GM19397 (cell line): ENCODE results near the gene CARD8.
"Not testable (repeated sequence)": the region's sequence is repeated elsewhere in the genome, so short reads cannot be mapped to it uniquely, and the experiment has no call there.

Experiments used
- ATAC-seq: cut with Tn5 transposase; IDR thresholded peaks from one replicate; pipeline ENCODE4 v1.9.1; 2021; ENCODE audit warnings: mild to moderate bottlenecking, moderate library complexity; ENCODE audit not compliant: unreplicated experiment

The CARD8 gene

GRCh38 chr19:48255376-48256303, at the start of gene CARD8:
Gene CARD8 (minus strand): TSS chr19:48255912. CDS start chr19:48241020, 14,892 bp downstream.
- ATAC-seq = peak; percentile 69

DNA sequence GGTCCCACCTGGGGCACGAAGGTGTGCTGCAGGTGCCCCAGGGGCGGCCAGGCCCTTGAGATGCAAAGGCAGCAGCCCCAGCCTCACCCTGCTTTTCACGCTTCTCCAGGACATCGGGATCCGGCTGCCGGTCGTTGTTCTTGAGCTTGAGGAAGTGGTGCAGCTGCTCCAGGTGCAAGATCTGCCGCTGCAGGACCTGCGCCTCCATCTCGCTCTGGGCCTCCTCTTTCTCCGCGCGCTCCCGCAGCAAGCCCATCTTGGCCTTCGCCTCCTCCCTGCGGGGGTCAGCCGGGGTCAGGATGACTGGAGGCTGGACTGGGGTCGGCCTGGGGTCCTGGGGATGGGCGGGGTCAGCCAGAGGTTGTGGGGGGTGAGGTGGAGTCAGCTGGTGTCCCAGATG, 48.2 kb upstream of the CARD8 start:
- no peak for ATAC-seq

- ATAC-seq = no peak
These were observed 47.7 kb upstream of the CARD8 start for GRCh38 chr19:48303367-48303766.

DNA sequence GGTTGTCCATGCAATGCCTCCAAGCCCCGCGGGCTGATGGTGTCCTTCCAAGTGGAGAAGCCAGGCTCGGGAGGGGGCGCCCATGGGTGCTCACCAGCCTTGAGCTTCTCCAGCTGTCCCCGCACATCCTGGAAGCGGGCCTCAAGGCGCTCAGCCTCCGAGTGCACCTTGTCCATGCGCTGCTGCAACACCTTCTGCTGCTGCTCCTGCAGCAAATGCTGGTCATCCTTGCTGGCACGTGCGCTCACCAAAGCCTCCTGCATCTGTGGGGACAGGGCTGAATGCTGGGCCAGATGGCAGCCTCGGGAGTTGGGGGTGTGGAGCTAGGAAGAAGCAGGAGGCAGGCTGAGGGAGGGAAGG, 46.9 kb upstream of the CARD8 start:
- ATAC-seq = no peak

GRCh38 chr19:48301886-48302599, 46.3 kb upstream of the CARD8 start:
- ATAC-seq = no peak

- ATAC-seq = no peak
These were observed 42.3 kb upstream of the CARD8 start for GRCh38 chr19:48297975-48298374.

DNA sequence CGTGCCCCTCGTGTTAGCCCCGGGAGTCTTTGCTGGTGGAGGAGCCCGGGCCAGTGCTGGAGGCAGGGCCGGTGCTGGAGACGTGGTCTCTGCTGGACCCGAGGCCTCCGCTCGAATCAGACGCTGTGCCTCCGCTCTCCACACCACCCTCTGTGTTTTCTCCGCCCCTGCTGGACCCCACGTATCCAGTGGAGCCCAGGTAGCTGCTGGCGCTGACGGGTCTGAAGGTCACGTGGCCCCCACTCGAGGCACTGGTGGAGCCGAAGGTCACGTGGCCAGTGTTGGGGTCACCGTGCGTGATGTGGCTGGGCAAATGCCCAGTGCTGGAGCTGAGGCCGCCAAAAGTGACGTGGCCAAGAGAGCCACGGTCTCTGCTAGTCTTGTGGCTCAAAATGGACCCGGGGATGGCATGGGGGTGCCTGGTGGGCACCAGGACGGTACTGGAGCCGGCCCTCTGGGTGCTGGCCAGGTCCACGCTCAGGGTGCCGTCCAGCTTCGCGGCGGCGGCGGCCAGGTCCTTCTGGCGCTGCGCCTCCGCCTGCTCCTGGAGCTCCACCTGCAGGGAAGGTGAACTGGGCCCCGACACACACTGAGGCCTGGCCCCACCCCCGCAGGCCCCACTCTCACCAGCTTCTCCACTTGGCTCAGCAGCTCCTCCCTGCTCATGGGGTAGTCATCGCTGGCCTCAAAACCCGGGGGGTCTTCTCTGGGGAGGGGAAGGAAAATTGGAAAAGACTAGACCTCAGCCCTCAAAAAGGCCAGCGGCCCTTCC, 41.4 kb upstream of the CARD8 start:
- ATAC-seq = no peak

- ATAC-seq = no peak
These were observed 39.7 kb upstream of the CARD8 start for GRCh38 chr19:48295458-48295857.

GRCh38 chr19:48292798-48293197, 37.1 kb upstream of the CARD8 start:
- no peak for ATAC-seq

GRCh38 chr19:48291489-48291815, 35.7 kb upstream of the CARD8 start:
- ATAC-seq = not testable (repeated sequence)

DNA sequence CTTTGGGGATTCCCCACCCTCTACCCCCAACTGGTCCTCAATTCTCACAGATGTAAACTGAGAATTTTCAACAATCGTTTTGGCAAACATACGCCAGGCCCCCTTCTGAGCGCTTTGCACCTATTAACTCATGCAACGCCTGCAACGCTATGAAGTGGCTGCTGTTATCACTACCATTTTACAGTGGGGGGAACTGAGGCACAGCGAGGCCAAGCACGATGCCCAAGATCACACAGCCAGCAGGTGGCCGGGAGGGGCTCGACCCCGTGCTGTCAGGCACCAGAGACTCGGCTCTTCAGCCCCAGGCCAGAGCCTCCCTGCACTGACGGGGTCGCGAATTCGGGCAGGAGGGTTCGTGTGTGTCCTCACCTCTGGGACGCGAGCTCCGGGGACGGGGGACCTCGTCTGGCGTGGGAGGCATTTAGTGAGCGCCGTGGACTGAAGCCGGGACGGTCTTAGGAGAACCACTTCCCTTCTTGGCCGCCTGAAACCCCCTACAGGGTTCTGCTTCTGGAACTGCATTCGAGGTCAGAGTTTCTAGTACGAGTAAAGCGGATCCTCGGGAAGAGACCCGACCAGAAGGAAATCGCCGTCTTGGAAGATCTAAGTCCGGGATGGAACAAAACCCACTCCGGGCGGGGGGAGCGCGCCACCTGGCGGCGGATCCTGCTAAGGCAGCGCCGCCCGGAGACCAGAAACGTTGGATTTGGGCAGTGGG, 35.2 kb upstream of the CARD8 start:
- no peak for ATAC-seq

GRCh38 chr19:48290401-48290770, 34.7 kb upstream of the CARD8 start:
- no peak for ATAC-seq

DNA sequence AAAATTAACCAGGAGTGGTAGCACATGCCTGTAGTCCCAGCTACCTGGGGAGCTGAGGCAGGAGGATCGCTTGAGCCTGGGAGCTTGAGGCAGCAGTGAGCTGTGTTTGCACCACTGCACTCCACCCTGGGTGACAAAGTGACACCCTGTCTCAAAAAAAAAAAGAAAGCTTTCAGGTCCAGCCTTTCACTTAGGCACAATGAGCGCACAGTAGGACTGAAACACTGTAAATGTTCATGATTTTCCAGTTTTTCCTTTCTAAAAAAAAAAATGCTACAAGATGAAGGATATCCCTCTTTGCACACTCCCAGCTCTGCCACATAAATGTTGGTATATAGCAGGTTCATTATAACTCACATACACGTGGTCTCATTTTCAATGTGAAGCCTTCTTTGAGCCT, 32.0 kb upstream of the CARD8 start:
- ATAC-seq = no peak

DNA sequence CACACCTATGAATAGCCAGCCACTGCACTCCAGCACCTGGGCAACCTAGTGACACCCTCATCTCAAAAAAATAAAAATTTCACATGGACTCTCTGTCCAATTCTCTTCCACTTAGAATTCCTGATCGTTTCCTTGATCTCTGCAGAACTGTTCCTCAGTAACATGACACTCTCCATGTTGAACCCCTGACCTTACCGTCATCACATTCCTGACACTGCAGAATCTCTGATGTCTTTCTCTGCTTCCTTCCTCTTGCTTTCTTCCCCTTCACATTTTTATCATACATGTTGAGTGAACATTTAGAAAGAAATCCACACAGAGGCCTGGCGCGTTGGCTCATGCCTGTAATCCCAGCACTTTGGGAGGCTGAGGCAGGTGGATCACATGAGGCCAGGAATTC, 29.2 kb upstream of the CARD8 start:
- no peak for ATAC-seq

DNA sequence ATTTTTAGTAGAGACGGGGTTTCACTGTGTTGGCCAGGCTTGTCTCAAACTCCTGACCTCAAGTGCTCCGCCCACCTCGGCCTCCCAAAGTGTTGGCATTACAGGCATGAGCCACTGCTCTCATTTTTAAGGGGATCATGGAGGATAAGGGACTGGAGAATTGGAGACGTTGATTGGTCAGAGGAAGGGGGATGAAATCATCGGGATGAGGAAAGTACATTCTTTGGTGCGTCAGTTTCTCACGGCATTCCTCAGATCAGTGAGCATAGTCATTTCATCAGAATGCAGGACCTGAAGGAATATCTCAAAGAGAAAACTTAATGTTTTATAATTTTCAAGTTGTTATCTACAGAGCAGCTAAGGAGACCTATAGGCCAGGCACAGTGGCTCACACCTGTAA, 28.2 kb upstream of the CARD8 start:
- ATAC-seq = no peak

- ATAC-seq = no peak
These were observed 24.0 kb upstream of the CARD8 start for GRCh38 chr19:48279747-48280146.

DNA sequence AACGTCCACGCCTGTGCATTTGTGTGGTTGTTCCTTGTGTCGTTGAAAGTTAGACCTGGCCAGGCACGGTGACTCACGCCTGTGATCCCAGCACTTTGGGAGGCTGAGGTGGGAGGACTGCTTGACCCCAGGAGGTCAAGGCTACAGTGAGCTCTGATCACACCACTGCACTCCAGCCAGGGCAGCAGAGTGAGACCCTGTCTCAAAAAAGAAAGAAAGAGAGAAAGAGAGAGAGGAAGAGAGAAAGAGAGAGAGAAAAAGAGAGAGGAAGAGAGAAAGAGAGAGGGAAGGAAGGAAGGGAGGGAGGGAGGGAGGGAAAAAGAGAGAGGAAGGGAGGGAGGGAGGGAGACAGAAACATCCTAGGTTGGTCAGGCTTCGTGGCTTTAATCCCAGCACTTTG, 19.2 kb upstream of the CARD8 start:
- no peak for ATAC-seq

DNA sequence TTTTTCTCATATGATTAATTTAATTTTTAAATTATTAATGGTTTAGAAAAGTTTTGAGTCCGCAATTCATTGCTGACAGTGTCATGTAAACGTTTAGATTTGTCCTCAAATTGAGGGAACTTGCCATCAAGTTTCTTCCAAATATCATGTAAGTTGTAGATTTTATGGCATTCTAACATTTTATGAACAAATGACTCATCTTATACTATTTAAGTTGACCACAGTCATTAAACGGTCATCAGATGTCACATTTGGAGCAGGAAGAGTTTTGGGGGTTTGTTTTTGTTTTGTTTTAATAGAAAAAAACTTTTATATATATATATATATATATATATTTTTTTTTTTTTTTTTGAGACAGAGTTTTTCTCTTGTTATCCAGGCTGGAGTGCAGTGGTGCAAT, 18.5 kb upstream of the CARD8 start:
- ATAC-seq = no peak

DNA sequence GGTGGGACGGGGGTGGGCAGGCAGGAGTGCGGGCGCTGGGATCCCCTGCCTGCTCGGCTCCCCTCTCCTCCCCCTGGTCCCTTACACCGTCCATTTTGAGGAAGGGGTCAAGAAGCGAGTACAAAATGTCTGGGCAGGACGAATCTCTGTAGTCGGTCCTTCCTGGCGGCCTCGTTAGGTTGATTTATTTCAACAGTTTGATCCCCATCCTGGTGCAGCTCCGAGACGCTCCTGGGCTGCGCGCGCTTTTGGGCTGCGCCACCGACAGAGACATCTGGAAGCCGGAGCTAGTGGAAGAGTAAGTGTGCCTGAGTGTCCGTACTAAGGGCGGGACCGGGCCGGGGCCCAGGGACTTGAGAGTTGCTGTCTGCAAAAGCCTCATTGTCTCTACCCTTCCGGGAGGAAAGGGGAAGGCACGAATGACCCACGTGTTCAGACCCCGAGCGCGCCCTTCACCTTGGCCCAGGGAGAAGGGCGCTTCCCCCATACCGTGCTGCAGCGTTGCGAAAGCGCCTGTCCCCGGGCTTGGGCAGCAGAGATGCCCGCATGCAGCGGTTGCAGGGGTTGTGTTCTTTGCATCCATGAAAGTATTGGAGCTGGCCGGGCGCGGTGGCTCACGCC, 15.9 kb upstream of the CARD8 start:
- ATAC-seq = no peak

DNA sequence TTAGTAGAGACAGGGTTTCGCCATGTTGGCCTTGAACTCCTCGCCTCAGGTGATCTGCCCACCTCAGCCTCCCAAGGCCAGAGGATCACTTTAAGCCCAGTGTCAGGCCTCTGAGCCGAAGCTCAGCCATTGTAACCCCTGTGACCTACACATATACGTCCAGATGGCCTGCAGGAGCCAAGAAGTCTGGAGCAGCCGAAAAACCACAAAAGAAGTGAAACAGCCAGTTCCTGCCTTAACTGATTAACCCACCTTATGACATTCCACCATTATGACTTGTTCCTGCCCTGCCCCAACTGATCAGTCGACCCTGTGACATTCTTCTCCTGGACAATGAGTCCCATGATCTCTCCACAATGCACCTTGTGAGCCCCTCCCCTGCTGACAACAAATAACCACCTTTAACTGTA, 13.9 kb upstream of the CARD8 start:
- ATAC-seq = not testable (repeated sequence)

GRCh38 chr19:48265326-48265725, 9.6 kb upstream of the CARD8 start:
- not testable (repeated sequence) for ATAC-seq
